WTC11 (cell line): ENCODE data around the gene SUN2.

Experiments
- AFF4 ChIP-seq: sonication (generic); formaldehyde crosslinking; IDR thresholded peaks from 2 replicates; pipeline ENCODE4 v1.8.1; 2023; ENCODE audit warnings: mild to moderate bottlenecking, missing genetic modification reagents, borderline replicate concordance
- ATF1 ChIP-seq: sonication (generic); formaldehyde crosslinking; IDR thresholded peaks from 2 replicates; pipeline ENCODE4 v1.8.1; 2023; ENCODE audit warnings: mild to moderate bottlenecking, moderate library complexity, missing genetic modification reagents
- CTCF ChIP-seq: fragments of 200-600 bp; IDR thresholded peaks from 2 replicates; pipeline ENCODE4 v1.8.0; 2022; ENCODE audit warnings: antibody characterized with exemption
- NR2C2 ChIP-seq: sonication (generic); formaldehyde crosslinking; IDR thresholded peaks from 2 replicates; pipeline ENCODE4 v1.8.0; 2022; ENCODE audit warnings: mild to moderate bottlenecking, missing genetic modification reagents
- USF1 ChIP-seq: sonication (generic); formaldehyde crosslinking; IDR thresholded peaks from 2 replicates; pipeline ENCODE4 v1.8.0; 2022; ENCODE audit warnings: mild to moderate bottlenecking, missing genetic modification reagents

- TF ChIP-seq ATF1 (CRISPR knock-in tag) (no peak), AFF4 (CRISPR knock-in tag) (no peak), USF1 (no peak), CTCF (no peak), NR2C2 (no peak)
Measured at GRCh38 chr22:38713921-38714320, 41.9 kb downstream of the SUN2 start.
